SK-N-DZ (cell line): ENCODE results near the gene PRKCE.

Source experiments
- DNase-seq: peaks from one replicate; pipeline ENCODE4 v3.0.0-alpha.2; 2015; ENCODE audit warnings: low spot score

Gene PRKCE

DNA sequence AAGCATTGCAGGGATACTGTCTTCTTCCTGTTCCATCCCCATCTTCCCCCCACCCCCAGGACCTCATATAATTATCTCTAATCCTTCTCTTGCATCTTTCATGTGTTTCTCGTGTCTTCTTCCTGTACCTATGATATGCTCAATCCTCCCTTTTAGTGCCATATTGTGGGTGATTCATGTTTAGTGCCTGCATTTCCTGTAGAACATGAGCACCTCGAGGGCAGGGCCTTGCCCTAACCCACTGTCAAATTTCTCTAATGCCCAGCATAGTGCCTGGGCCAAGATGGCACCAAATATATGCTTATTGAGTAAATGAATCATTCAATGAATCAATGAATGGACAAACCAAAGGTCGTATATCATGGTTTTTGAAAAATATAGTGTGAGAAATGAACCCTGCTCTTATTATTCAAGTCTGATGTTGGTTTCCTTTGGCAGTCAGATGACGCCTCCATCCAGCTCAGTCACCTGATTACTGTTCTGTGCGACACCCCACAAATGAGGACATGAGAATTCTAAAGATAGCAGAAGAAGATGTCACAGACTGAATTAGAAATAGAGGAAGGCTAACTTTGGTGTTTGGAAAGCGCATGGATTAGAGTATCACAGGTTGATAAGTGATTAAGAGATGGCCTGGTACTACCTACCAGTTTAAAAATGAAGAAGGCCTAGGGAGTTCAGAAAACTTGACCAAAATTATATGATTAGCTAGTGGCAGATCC is 278.4 kb downstream of the PRKCE start:
- DNase-seq, result no peak

DNA sequence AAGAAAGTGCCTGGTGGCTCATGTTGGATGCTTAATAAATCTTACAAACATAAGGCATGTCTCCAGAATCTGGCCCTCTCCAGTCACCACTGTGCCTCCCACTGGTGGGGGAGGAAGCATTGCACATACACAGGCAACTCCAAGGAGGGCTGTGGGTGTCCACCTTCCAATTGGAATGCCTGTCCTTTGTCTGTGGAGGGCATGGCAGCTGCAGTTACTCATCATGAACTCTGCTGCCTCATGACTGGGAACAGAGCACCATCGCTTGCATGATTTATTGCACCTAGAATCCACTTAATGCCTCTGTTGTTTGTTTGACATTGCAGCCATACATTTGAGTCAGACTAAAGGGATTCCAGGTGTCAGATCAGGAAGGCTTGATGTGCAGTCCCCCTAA is 278.9 kb downstream of the PRKCE start:
- peak; percentile 96 for DNase-seq

GRCh38 chr2:45932278-45932975 is 281.0 kb downstream of the PRKCE start:
- DNase-seq, result no peak

DNA sequence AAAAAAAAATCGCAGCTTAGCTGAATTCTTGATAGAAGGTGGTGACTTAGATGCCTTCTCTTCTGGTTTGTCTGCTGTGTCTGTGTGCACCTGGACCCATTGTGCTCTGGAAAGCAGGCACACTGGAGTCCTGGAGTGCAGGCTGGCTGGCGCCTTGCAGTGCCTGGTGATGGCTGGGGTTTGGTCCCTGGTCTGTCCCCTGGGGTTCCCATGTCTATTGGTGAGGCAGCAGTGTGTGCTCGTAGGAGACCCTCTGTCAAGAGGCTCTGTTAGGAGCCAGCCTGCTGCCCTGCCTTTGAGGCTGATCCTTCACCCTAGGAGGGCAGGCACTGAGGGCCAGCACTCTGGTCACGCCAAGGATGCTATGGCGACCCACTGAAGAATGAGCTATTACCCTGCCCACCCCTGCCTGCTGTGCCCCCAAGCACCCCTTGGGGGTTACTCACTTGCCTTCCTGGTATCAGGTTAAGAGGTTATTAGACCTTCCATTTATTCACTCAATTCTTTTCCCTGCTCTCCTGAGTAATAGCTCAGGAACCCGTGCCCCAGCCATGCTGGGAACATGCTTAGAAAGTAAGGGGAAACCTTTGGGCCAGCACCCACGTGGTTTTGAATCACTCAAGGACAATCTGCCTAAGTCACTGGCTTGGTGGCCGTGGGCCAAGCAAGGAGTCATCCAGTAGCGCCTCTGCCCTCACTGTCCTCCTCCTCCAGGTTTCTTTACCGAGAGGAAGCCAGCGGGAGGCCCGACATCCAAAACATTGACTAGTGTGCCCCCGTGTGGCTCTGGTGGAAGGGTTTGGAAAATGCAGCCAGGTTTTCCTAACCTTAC is 284.5 kb downstream of the PRKCE start:
- peak; percentile 79 for DNase-seq

DNA sequence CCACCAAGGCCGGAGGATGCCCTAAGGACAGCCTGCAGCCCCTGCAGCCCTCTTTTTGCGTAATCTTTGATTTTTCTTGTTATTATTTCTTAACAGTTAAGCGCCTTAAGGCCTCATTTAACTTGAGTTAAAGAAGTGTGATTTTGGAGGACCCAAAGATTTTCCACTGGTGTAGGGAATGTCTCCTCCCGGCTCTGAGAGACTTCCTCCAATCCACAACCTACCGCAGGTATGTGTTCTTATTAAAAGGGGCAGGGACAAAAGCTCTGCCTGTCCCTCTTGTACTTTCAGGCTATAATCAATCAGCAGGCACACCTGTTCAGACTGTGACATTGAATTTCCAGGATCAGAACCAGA is 285.1 kb downstream of the PRKCE start:
- DNase-seq, result no peak

- DNase-seq, result no peak
These were observed 286.5 kb downstream of the PRKCE start for GRCh38 chr2:45937990-45938389.

GRCh38 chr2:45938649-45939511 is 287.4 kb downstream of the PRKCE start:
- DNase-seq, result no peak

GRCh38 chr2:45941531-45942236 is 290.2 kb downstream of the PRKCE start:
- DNase-seq, result no peak

DNA sequence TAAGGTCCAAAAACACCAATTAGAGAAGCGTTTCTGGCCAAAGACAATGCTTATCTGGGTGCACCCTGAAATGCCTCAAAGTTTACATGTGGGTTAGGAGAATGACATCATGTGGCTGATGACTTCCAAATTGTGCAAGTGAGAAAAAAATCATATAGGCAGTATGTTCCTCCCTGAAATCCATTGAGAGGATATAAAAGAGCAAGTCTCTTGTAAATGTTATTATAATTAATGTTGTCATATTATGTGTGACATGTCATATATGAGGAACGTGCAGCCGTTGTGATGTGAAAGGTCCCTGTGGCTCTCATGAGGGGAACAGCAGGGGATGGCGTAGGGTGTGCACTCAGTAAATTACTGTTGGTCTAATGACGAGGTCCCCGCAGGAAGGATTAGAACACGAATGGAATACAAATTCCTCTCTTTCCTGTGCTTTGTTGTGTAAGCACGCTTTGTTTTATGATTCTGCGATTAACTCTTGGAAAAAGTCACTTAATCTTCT is 290.8 kb downstream of the PRKCE start:
- DNase-seq, result no peak

DNA sequence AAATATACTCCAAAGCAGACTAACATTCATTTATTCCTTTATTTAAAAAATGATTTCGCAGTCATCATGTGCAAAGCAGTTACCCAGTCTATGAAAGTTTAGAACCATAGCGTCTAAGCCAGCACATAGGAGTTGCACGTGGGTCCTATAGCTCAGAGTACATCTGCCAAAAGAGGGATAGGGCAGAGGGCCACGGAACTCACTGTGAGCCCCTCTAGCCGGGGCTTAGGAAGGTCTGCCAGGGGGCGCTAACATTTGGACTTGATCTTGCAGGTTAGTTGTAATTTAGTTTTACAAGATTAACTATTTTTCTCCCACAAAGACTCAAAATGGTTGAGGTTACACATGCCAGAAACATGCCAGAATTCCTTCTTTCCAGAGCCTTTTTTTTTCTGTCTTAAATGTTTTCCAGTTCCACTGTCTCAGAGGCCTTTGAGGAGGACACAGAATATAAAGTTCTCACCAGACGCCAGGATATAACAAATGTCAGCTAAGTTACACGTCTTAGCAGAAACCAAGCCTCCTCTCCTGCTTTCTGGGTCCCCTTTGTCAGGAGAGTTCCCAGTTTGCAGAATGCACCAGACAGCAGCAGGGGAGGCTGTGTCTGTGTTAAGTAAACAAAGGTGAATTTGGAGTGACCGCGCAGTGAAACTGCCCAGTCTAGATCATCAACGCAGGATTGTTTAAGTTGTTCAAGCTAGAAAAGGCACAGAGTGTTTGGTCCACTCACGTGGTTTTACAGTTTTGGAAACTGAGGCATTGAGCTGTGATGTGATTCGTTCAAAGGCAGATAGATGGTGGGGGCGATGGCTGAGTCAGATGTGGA is 292.0 kb downstream of the PRKCE start:
- DNase-seq, result no peak

GRCh38 chr2:45944074-45944473 is 292.6 kb downstream of the PRKCE start:
- DNase-seq, result no peak

GRCh38 chr2:45945302-45945717 is 293.8 kb downstream of the PRKCE start:
- no peak for DNase-seq

DNA sequence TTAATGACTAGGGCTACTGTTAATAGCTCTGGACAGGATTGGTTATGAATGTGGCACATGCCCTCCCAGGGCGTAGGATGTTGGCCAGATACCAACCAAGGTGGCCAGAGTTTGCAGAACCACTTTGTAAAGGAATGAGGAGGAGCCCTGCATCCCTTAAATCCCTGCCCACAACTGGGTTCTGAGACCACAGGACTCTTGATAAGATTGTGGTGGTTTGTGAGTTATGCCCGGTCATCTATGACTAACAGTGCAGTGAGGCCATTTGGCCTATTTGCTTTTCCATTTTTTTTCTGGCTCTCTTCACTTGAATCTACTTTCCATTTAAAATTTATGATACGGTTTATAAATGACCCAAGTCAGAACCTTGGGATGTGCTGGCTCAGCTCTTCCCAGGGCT is 294.5 kb downstream of the PRKCE start:
- no peak for DNase-seq

DNA sequence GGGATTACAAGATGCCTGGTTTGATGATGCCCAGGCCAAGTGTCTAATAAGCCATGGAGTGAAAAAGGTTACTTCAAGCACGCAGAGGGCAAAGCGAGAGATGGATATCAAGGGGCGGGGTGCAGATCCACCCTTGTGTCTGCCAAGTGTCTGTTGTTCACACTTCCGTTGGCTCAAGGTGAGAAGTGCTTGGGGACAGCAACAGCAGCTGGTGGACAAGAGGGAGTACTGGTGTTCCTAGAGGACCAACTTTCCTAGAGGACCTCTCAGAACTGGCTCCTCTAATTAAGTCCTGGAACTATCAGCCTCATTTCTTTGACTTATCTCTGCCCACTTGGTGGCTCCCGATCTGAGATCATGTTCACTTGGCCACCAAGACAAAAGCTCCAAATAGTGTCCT is 299.1 kb downstream of the PRKCE start:
- peak; percentile 18 for DNase-seq

DNA sequence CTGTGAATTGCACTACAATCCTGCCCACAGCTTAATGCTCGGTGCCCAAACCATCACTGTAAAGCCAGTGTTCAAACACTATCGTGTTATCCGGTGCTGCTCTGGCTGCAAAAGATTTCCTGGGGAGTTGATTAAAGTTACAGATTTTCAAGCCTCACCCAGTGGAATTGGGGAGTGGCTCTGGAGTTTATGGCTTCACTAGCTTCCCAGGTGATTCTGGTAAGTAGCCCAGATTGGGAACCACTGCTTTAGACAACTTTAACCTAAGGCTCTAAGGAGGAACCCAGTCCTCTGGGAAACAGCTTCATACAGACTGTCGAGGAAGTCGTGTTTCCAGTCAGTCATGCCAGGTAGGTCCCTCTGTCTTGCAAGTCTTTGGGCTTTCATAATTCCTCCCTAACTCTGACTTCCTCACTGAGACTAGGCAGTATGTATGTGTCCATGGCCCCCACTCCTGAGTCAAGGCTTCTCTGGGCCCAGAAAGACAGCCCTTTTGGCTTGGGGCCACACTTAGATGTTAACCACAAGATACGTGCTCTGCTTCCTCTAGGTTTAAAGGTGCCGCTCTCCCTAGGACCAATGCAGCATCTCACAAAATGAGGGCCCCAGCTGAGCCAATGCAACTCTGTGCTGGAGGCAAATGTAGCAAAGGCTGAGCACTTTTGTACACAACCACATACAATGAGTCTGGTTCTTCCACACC is 299.7 kb downstream of the PRKCE start:
- no peak for DNase-seq

DNA sequence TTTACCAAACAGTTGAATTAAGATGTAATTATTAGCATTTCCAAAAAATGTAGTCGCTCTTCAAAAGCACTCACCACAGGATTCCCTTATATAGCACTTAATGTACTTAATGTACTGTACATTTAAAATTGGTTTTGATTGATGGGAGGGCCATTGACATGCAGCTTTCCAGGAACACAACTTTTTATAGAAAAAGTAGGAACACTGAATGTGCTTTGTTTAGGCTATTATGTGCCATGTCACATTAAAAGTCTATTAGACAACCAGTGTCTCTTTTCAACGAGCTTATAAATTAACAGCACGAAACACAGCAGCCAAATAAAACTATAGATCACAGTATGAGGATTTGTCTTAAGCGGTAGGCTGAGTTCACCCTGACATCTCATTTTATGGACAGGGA is 301.1 kb downstream of the PRKCE start:
- DNase-seq, result no peak

DNA sequence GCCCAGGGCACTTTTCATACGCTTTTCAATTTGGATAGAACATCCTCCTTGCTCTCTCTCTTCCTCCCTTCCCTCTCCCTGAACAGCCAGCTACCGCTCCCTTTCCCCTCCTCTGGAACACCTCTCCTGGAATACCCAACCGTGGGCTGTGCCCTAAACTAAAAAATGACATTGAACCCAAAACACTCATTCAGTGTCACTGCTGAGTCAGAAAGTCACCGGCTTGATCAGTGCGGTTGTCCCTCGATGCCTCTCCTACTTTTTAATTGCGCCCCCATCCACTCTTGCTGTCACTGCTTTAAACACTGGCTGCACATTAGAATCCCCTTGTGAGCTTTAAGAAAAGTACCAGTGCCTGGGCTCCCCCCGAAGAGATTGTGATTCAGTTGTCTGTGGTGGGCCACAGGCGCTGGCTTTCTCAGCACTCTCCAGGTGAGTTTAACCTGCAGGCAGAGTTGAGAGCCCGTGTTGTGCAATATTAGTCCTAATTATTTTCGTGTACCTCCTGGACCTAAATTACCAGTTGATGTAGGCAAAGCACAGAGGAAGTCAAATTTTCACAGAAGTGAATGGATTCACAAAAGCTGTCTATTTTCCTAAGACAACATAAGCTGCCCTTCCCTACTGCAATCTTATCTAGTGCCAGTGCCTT is 302.0 kb downstream of the PRKCE start:
- no peak for DNase-seq

DNA sequence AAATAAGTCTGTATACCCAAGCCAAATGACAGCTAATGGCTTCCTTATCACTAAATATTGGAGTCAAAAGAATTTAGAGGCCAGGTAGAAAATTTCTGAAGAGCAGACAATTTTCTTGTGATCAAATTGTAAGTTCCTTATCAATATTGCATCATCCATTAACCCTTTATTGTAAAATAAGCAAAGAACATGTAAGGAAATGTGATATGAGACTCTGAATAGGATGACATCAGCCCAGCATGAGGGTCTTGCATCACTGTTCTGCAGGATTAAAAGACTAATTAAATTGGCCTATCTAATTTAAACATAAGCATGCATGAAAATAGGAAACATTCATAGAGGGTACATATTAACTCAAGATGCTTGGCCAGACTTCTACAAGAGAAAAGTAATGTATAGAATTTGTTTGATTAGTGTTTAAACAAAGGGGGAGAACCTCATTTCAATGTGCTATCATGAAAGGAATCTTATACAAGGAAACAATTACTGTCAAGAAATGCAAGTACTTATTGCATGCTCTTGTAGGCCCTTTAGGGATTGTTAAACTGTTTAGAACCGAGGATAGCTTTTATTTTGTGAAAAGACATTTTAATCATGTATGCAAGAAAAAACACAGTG is 302.9 kb downstream of the PRKCE start:
- no peak for DNase-seq
